GM23338 (cell line): ENCODE measurements around the gene RASSF10. TPM values are rescaled to one million over a fixed set of nuclear protein-coding genes. Genes with fewer than 3 reads are reported as not detected.

Source experiments
- ATAC-seq: fragments of 200-7000 bp; cut with Tn5 transposase; 3 replicates; pipeline ENCODE4 v1.9.1; 2020
- DNase-seq: peaks from one replicate; pipeline ENCODE4 v3.0.0-alpha.2; 2015; ENCODE audit warnings: low spot score
- H2AFZ ChIP-seq: fragments of 200-600 bp; sonication (generic); 2 replicates; pipeline ENCODE4 v1.8.0; 2016; ENCODE audit warnings: antibody characterized with exemption, mild to moderate bottlenecking, moderate library complexity
- H3F3A ChIP-seq: fragments of 200-600 bp; sonication (generic); replicated peaks from 2 replicates; pipeline ENCODE4 v1.8.0; 2017; ENCODE audit warnings: antibody characterized with exemption, mixed run types, low read depth
- H3K27ac ChIP-seq: fragments of 200-600 bp; sonication (generic); 2 replicates; pipeline ENCODE4 v1.6.1; 2016; ENCODE audit warnings: low read depth
- H3K27me3 ChIP-seq: fragments of 200-600 bp; sonication (generic); 2 replicates; pipeline ENCODE4 v1.8.0; 2016; ENCODE audit warnings: mild to moderate bottlenecking, mixed run types, moderate library complexity; ENCODE audit not compliant: insufficient read depth
- H3K36me3 ChIP-seq: fragments of 200-600 bp; sonication (generic); 2 replicates; pipeline ENCODE4 v1.8.0; 2016; ENCODE audit warnings: mild to moderate bottlenecking; ENCODE audit not compliant: insufficient read depth
- H3K4me1 ChIP-seq: fragments of 200-600 bp; sonication (generic); 2 replicates; pipeline ENCODE4 v1.8.0; 2016; ENCODE audit warnings: mild to moderate bottlenecking, moderate library complexity; ENCODE audit not compliant: insufficient read depth
- H3K4me2 ChIP-seq: fragments of 200-600 bp; sonication (generic); 2 replicates; pipeline ENCODE4 v1.7.1; 2017; ENCODE audit warnings: mixed run types
- H3K4me3 ChIP-seq: fragments of 200-600 bp; sonication (generic); 2 replicates; pipeline ENCODE4 v1.6.1; 2016; ENCODE audit warnings: mixed run types
- H3K79me2 ChIP-seq: fragments of 200-600 bp; sonication (generic); replicated peaks from 2 replicates; pipeline ENCODE4 v1.8.0; 2017; ENCODE audit warnings: mild to moderate bottlenecking; ENCODE audit not compliant: insufficient read depth
- H3K9me2 ChIP-seq: fragments of 200-600 bp; sonication (generic); 2 replicates; pipeline ENCODE4 v1.8.0; 2017; ENCODE audit not compliant: insufficient read depth
- H4K20me1 ChIP-seq: fragments of 200-600 bp; sonication (generic); replicated peaks from 2 replicates; pipeline ENCODE4 v1.8.0; 2017; ENCODE audit warnings: mild to moderate bottlenecking; ENCODE audit not compliant: insufficient read depth
- H3K27ac Mint-ChIP-seq: 2 replicates; pipeline ENCODE4 v1.8.0; 2020; ENCODE audit warnings: inconsistent platforms, mild to moderate bottlenecking, moderate library complexity, mixed read lengths
- H3K27me3 Mint-ChIP-seq: 3 replicates; pipeline ENCODE4 v1.8.0; 2022; ENCODE audit warnings: low read depth, mild to moderate bottlenecking, moderate library complexity, mixed read lengths, inconsistent platforms; ENCODE audit not compliant: insufficient read depth, poor library complexity
- H3K36me3 Mint-ChIP-seq: 3 replicates; pipeline ENCODE4 v1.8.0; 2021; ENCODE audit warnings: low read depth, mild to moderate bottlenecking, inconsistent platforms, moderate library complexity, mixed read lengths
- H3K4me1 Mint-ChIP-seq: 3 replicates; pipeline ENCODE4 v1.8.0; 2020; ENCODE audit warnings: mild to moderate bottlenecking, inconsistent platforms, mixed read lengths
- H3K4me3 Mint-ChIP-seq: 3 replicates; pipeline ENCODE4 v1.8.0; 2021; ENCODE audit warnings: moderate library complexity, mild to moderate bottlenecking, inconsistent platforms, mixed read lengths
- H3K9me3 Mint-ChIP-seq: 3 replicates; pipeline ENCODE4 v1.8.0; 2020; ENCODE audit warnings: moderate library complexity, mild to moderate bottlenecking, inconsistent platforms, mixed read lengths
- CREB1 ChIP-seq: fragments of 250-450 bp; sonication (Bioruptor Pico); IDR thresholded peaks from 2 replicates; pipeline ENCODE4 v1.5.0; 2020; ENCODE audit warnings: low read depth, mild to moderate bottlenecking, moderate library complexity
- EZH2 ChIP-seq: fragments of 200-600 bp; sonication (generic); IDR thresholded peaks from one replicate; pipeline ENCODE4 v1.8.0; 2017; ENCODE audit warnings: antibody characterized with exemption, mild to moderate bottlenecking, low read depth; ENCODE audit not compliant: unreplicated experiment
- EZH2phosphoT487 ChIP-seq: fragments of 200-600 bp; sonication (generic); IDR thresholded peaks from one replicate; pipeline ENCODE4 v1.8.1; 2018; ENCODE audit warnings: antibody characterized with exemption; ENCODE audit not compliant: unreplicated experiment
- JUNB ChIP-seq: IDR thresholded peaks from one replicate; pipeline ENCODE4 v1.6.1; 2016; ENCODE audit warnings: antibody characterized with exemption; ENCODE audit not compliant: unreplicated experiment
- NANOG ChIP-seq: IDR thresholded peaks from 2 replicates; pipeline ENCODE4 v1.6.1; 2016; ENCODE audit warnings: antibody characterized with exemption, borderline replicate concordance
- POLR2AphosphoS5 ChIP-seq: IDR thresholded peaks from 2 replicates; pipeline ENCODE4 v1.6.1; 2016; ENCODE audit warnings: antibody characterized with exemption, low read depth
- STAT1 ChIP-seq: IDR thresholded peaks from one replicate; pipeline ENCODE4 v1.6.1; 2016; ENCODE audit warnings: antibody characterized with exemption; ENCODE audit not compliant: unreplicated experiment
- ZNF114 ChIP-seq: fragments of 250-450 bp; sonication (Bioruptor Pico); IDR thresholded peaks from 2 replicates; pipeline ENCODE4 v1.5.0; 2020; ENCODE audit warnings: mild to moderate bottlenecking, moderate library complexity
- ZNF331 ChIP-seq: fragments of 250-450 bp; sonication (Bioruptor Pico); IDR thresholded peaks from 2 replicates; pipeline ENCODE4 v1.5.0; 2020; ENCODE audit warnings: low read depth, mild to moderate bottlenecking, moderate library complexity
- polyA plus RNA-seq: library from polyadenylated mRNA; unstranded; fragments of >200 nt; fragmentation: Nextera tagmentation; extraction: Ambion mirVana; gene quantifications from 2 replicates; pipeline ENCODE4 v1.2.1, GENCODE V29; 2016
- total RNA-seq: library from RNA; depleted of rRNA; stranded (reverse); fragments of >200 nt; shearing (Covaris generic); gene quantifications from 2 replicates; pipeline ENCODE4 v1.2.3, GENCODE V29; 2014
- TF ChIP-seq, protein P1 (sequence below), 2 experiments: fragments of 200-600 bp in 1 of 2; sonication (generic) in 1 of 2; conservative IDR thresholded peaks; 2 replicates each; pipeline versions ENCODE4 v1.5.1 to v1.6.1; 2016 to 2017; ENCODE audit warnings: antibody characterized with exemption in 2 of 2, low read depth in 2 of 2, mild to moderate bottlenecking in 2 of 2, moderate library complexity in 1 of 2
- TF ChIP-seq, protein P2 (sequence below): fragments of 250-450 bp; sonication (Bioruptor Pico); IDR thresholded peaks from 2 replicates; pipeline ENCODE4 v1.5.0; 2020; ENCODE audit warnings: mild to moderate bottlenecking, moderate library complexity
- TF ChIP-seq, protein P3 (sequence below): IDR thresholded peaks from one replicate; pipeline ENCODE4 v1.6.1; 2018; ENCODE audit warnings: antibody characterized with exemption; ENCODE audit not compliant: unreplicated experiment
- TF ChIP-seq, protein P4 (sequence below): IDR thresholded peaks from 2 replicates; pipeline ENCODE4 v1.6.1; 2016; ENCODE audit warnings: antibody characterized with exemption

The RASSF10 gene
- total and polyA plus RNA-seq, 2 experiments from 2014 or later: 0.13 to 1.8 TPM

DNA sequence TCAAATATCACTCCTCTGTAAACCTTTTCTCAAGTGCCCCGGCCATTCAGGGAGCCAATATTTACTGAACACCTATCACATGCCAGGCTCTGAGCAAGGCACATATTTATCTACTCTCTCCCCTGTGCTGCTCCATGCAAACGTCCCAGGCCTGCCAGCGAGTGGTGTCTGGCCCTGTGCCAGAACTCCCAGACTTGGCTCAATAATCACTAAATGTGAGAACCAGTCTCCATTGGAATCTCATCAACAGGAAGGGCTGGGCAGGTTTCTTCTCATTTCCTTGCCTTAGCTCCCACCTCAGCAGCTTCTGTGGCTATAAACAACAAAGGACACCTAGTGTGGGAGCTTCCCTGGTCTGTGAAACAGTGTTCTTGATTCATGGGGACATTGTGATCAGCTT is 21.7 kb downstream of the RASSF10 start:
- H3K4me1 ChIP-seq: no peaks in the 10 kb centered on the region
- TF ChIP-seq EZH2phosphoT487 (no peak), POLR2AphosphoS5 (no peak), JUNB (no peak), ZNF331 (CRISPR knock-in tag) (no peak), CREB1 (CRISPR knock-in tag) (no peak), NANOG (no peak), STAT1 (no peak), EZH2 (no peak), ZNF114 (CRISPR knock-in tag) (no peak)
- TF ChIP-seq, protein P1, sequence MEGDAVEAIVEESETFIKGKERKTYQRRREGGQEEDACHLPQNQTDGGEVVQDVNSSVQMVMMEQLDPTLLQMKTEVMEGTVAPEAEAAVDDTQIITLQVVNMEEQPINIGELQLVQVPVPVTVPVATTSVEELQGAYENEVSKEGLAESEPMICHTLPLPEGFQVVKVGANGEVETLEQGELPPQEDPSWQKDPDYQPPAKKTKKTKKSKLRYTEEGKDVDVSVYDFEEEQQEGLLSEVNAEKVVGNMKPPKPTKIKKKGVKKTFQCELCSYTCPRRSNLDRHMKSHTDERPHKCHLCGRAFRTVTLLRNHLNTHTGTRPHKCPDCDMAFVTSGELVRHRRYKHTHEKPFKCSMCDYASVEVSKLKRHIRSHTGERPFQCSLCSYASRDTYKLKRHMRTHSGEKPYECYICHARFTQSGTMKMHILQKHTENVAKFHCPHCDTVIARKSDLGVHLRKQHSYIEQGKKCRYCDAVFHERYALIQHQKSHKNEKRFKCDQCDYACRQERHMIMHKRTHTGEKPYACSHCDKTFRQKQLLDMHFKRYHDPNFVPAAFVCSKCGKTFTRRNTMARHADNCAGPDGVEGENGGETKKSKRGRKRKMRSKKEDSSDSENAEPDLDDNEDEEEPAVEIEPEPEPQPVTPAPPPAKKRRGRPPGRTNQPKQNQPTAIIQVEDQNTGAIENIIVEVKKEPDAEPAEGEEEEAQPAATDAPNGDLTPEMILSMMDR (conservative IDR thresholded peaks at IDR 0.05; ENCODE audit: low read depth in 2 of 2): no peak
- TF ChIP-seq, protein P2, sequence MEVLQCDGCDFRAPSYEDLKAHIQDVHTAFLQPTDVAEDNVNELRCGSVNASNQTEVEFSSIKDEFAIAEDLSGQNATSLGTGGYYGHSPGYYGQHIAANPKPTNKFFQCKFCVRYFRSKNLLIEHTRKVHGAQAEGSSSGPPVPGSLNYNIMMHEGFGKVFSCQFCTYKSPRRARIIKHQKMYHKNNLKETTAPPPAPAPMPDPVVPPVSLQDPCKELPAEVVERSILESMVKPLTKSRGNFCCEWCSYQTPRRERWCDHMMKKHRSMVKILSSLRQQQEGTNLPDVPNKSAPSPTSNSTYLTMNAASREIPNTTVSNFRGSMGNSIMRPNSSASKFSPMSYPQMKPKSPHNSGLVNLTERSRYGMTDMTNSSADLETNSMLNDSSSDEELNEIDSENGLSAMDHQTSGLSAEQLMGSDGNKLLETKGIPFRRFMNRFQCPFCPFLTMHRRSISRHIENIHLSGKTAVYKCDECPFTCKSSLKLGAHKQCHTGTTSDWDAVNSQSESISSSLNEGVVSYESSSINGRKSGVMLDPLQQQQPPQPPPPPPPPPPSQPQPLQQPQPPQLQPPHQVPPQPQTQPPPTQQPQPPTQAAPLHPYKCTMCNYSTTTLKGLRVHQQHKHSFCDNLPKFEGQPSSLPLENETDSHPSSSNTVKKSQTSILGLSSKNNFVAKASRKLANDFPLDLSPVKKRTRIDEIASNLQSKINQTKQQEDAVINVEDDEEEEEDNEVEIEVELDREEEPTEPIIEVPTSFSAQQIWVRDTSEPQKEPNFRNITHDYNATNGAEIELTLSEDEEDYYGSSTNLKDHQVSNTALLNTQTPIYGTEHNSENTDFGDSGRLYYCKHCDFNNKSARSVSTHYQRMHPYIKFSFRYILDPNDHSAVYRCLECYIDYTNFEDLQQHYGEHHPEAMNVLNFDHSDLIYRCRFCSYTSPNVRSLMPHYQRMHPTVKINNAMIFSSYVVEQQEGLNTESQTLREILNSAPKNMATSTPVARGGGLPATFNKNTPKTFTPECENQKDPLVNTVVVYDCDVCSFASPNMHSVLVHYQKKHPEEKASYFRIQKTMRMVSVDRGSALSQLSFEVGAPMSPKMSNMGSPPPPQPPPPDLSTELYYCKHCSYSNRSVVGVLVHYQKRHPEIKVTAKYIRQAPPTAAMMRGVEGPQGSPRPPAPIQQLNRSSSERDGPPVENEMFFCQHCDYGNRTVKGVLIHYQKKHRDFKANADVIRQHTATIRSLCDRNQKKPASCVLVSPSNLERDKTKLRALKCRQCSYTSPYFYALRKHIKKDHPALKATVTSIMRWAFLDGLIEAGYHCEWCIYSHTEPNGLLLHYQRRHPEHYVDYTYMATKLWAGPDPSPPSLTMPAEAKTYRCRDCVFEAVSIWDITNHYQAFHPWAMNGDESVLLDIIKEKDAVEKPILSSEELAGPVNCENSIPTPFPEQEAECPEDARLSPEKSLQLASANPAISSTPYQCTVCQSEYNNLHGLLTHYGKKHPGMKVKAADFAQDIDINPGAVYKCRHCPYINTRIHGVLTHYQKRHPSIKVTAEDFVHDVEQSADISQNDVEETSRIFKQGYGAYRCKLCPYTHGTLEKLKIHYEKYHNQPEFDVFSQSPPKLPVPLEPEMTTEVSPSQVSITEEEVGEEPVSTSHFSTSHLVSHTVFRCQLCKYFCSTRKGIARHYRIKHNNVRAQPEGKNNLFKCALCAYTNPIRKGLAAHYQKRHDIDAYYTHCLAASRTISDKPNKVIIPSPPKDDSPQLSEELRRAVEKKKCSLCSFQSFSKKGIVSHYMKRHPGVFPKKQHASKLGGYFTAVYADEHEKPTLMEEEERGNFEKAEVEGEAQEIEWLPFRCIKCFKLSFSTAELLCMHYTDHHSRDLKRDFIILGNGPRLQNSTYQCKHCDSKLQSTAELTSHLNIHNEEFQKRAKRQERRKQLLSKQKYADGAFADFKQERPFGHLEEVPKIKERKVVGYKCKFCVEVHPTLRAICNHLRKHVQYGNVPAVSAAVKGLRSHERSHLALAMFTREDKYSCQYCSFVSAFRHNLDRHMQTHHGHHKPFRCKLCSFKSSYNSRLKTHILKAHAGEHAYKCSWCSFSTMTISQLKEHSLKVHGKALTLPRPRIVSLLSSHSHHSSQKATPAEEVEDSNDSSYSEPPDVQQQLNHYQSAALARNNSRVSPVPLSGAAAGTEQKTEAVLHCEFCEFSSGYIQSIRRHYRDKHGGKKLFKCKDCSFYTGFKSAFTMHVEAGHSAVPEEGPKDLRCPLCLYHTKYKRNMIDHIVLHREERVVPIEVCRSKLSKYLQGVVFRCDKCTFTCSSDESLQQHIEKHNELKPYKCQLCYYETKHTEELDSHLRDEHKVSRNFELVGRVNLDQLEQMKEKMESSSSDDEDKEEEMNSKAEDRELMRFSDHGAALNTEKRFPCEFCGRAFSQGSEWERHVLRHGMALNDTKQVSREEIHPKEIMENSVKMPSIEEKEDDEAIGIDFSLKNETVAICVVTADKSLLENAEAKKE (CRISPR knock-in tag): no peak
- TF ChIP-seq, protein P3, sequence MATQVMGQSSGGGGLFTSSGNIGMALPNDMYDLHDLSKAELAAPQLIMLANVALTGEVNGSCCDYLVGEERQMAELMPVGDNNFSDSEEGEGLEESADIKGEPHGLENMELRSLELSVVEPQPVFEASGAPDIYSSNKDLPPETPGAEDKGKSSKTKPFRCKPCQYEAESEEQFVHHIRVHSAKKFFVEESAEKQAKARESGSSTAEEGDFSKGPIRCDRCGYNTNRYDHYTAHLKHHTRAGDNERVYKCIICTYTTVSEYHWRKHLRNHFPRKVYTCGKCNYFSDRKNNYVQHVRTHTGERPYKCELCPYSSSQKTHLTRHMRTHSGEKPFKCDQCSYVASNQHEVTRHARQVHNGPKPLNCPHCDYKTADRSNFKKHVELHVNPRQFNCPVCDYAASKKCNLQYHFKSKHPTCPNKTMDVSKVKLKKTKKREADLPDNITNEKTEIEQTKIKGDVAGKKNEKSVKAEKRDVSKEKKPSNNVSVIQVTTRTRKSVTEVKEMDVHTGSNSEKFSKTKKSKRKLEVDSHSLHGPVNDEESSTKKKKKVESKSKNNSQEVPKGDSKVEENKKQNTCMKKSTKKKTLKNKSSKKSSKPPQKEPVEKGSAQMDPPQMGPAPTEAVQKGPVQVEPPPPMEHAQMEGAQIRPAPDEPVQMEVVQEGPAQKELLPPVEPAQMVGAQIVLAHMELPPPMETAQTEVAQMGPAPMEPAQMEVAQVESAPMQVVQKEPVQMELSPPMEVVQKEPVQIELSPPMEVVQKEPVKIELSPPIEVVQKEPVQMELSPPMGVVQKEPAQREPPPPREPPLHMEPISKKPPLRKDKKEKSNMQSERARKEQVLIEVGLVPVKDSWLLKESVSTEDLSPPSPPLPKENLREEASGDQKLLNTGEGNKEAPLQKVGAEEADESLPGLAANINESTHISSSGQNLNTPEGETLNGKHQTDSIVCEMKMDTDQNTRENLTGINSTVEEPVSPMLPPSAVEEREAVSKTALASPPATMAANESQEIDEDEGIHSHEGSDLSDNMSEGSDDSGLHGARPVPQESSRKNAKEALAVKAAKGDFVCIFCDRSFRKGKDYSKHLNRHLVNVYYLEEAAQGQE: no peak
- TF ChIP-seq, protein P4, sequence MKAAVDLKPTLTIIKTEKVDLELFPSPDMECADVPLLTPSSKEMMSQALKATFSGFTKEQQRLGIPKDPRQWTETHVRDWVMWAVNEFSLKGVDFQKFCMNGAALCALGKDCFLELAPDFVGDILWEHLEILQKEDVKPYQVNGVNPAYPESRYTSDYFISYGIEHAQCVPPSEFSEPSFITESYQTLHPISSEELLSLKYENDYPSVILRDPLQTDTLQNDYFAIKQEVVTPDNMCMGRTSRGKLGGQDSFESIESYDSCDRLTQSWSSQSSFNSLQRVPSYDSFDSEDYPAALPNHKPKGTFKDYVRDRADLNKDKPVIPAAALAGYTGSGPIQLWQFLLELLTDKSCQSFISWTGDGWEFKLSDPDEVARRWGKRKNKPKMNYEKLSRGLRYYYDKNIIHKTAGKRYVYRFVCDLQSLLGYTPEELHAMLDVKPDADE: no peak
- H3K79me2 ChIP-seq: no peaks in the 10 kb centered on the region
- H3K27ac ChIP-seq: no peak overlapping the region
- H3K4me2 ChIP-seq: no peak overlapping the region
- ATAC-seq: no peak
- no peak overlapping the region for H3K27ac Mint-ChIP-seq
- no peak for DNase-seq
- H3K9me2 ChIP-seq: no peaks in the 10 kb centered on the region; the same call in 1 of the 2 replicates
- no peaks in the 10 kb centered on the region for H3K27me3 Mint-ChIP-seq
- no peaks in the 10 kb centered on the region for H3K36me3 ChIP-seq
- H2AFZ ChIP-seq: no peak overlapping the region
- no peaks in the 10 kb centered on the region for H3F3A ChIP-seq
- no peaks in the 10 kb centered on the region for H3K27me3 ChIP-seq
- H3K4me3 ChIP-seq: no peak overlapping the region
- H3K4me1 Mint-ChIP-seq: no peaks in the 10 kb centered on the region
- H3K9me3 Mint-ChIP-seq: no peaks in the 10 kb centered on the region
- H3K4me3 Mint-ChIP-seq: no peak overlapping the region
- no peaks in the 10 kb centered on the region for H3K36me3 Mint-ChIP-seq
- H4K20me1 ChIP-seq: no peaks in the 10 kb centered on the region
